ENCODE data around the gene SOX6.

The SOX6 gene

GRCh38 chr11:15969281-15969680 is 387.1 kb downstream of the SOX6 start:
- DNase-seq (ENCODE audit: low read depth in 2 of 3, low spot score in 2 of 3), result no peak

- no peak for DNase-seq (ENCODE audit: low read depth in 2 of 3, low spot score in 2 of 3)
Observed at GRCh38 chr11:15968461-15969130, 387.8 kb downstream of the SOX6 start.

DNA sequence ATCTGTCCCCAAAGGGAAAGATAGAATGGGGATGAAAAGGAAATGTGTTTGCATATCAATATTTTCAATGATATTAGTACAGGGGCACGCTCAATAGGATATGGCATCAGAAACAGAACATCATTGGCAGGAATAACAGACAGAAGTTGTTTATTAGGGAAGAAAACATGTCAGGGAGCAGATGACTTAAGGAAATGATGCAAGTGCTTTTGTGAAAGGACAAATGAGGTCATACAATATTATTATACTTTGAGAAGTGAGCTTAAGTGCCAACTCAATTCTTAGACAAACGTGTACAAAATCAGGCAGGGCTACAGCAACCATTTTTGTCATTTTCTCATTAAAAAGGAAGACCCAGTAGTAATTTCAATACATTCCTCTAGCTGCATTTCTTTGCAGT is 388.4 kb downstream of the SOX6 start:
- DNase-seq (ENCODE audit: low read depth in 2 of 3, low spot score in 2 of 3), result no peak

DNA sequence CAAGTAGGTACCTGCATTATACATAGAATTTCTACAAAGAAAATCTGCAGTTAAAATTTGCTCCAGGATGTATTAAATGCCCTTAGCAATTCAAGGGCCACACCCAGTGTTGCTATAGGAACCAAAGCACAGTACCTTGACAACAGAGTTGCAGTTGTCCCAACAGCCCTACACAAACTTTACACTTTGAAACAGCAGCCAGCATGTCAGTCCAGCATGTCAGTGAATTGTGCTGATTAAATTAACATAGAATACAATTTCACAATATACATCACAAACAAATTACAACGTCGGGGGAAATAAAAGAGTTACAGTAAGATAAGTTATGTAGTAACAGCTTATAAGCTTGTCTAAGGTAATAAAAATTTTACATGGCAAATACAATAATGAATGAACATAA is 389.2 kb downstream of the SOX6 start:
- no peak for DNase-seq (ENCODE audit: low read depth in 2 of 3, low spot score in 2 of 3)

GRCh38 chr11:15965562-15966250 is 390.6 kb downstream of the SOX6 start:
- DNase-seq (ENCODE audit: low read depth in 2 of 3, low spot score in 2 of 3), result no peak

- no peak for DNase-seq (ENCODE audit: low read depth in 2 of 3, low spot score in 2 of 3)
Observed at GRCh38 chr11:15963266-15963665, 393.1 kb downstream of the SOX6 start.

GRCh38 chr11:15958910-15959309 is 397.4 kb downstream of the SOX6 start:
- DNase-seq (ENCODE audit: low read depth in 2 of 3, low spot score in 2 of 3), result no peak

- DNase-seq (ENCODE audit: low read depth in 2 of 3, low spot score in 2 of 3), result no peak
Observed at GRCh38 chr11:15957234-15957633, 399.1 kb downstream of the SOX6 start.

DNA sequence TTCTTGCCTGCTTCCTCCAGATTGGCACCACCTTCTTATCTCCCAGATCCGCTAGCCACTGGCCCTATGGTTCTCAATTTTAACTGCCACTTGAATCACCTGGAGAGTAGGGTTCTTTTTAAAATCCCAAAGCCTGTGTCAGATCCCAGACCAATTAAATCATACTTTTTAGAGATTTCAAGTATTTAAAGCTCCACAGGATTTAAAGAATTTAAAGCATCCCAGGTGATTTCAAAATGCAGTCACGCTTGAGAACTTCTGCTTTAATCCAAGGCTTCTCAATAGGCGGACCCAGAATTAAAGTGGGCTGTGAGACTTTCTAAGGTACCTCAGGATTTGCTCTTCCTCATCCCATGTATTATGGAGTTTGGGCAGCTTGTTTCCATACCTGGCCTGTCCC is 400.0 kb downstream of the SOX6 start:
- DNase-seq (ENCODE audit: low read depth in 2 of 3, low spot score in 2 of 3), result no peak

DNA sequence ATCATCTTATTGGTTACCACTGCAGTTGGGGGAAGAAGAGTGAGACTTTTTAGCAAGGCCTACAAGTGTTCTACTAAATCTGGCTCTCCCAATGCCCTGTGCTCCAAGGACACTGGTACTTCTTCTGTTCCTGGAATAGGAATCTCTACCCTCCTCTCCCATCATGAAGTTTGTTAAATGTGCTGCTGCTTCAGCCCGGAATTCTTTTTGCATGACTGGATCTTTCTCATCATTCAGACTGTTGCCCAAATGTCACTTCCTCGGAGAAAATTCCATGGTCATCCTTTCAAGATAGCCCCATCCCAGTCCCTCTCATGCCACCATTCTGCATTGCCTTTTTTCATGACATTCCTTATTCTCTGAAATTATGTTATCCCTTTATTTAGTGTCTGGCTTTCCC is 400.8 kb downstream of the SOX6 start:
- no peak for DNase-seq (ENCODE audit: low read depth in 2 of 3, low spot score in 2 of 3)

GRCh38 chr11:15947681-15948648 is 408.4 kb downstream of the SOX6 start:
- no peak for DNase-seq (ENCODE audit: low read depth in 2 of 3, low spot score in 2 of 3)

DNA sequence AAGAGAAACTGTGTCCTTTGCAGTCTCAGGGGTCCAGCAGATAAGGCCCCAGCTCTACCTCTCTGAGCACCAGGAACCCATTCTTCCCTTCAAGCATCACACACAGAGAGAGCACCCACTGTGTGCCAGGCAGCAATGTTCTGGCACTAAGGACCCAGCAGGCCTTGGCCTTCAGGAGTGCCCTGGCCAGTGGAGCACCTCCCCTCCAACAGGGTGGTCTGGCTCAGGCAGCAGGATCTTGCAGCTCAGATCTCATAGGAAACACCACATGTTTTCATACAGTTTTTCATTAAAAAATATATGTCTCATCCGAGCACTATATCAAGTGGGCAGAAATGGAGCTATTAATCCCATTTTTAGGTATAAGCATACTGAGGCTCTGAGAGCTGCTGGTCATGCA is 410.6 kb downstream of the SOX6 start:
- DNase-seq (ENCODE audit: low read depth in 2 of 3, low spot score in 2 of 3), result no peak

GRCh38 chr11:15944460-15944859 is 411.9 kb downstream of the SOX6 start:
- no peak for DNase-seq (ENCODE audit: low read depth in 2 of 3, low spot score in 2 of 3)

DNA sequence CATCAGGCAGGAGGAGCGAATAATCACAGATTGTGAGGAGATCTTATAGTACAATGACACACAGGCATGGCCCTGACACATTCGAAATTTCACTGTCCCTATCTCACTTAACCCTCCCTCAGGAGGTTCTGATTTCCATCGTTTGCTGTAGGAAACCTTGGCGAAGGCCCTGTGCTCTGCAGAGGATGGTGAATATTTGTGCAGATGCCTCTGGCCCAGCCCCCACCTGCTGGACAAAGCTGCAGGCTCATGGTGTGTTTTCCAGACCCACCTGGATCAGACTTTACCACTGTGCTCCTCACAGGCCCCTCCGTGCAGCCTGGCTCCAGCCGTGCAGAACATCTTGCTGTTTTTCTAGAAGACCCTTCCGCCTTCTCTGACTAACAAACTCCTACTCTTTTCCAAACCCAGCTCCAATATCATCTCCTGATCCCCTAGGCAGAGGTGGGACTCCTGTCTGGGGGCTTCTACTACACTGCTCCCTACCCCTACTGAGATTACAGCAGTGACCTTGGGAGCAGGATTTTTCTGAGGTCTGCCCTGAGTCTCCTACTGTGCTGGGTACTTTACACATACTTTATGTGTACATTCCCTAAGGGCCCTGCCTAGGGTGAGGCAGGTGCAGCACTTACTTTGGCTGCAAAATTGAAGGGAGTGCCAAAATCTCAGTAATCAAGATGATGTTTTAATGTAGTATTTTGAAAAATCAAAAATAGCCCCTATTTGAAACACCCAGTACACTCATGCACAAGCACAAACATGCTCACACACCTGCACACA is 412.7 kb downstream of the SOX6 start:
- no peak for DNase-seq (ENCODE audit: low read depth in 2 of 3, low spot score in 2 of 3)

- DNase-seq (ENCODE audit: low read depth in 2 of 3, low spot score in 2 of 3), result no peak
Observed at GRCh38 chr11:15942936-15943335, 413.4 kb downstream of the SOX6 start.

- no peak for DNase-seq (ENCODE audit: low read depth in 2 of 3, low spot score in 2 of 3)
Observed at GRCh38 chr11:15942126-15942525, 414.2 kb downstream of the SOX6 start.

DNA sequence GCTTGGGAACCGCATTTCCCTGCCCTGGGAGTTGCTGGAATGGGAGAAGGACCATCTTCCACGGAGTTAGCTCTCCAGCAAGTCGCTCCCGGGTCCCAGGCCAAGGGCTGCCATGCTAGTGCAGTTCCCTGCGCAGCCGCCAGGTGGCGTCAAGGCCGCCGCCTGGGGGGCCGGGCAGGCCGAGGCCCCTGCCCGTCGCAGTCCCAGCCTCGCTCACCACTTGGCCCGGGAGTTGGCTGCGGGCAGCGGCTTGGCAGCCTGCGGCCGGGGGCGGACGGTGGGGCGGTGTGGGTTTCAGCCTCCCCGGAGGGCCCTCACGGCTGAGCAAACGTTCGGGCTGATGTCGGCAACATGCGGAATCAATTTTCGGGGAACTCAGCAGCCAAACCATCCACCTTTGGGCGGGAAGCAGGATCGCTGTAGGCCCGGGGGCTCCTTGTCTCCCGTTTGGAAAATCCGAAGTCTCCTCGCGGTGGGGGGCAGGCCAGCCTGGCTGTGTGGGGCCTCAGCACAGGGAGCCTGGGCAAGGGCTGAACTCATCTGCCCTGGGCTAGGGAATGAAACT is 415.1 kb downstream of the SOX6 start:
- DNase-seq (ENCODE audit: low read depth in 2 of 3, low spot score in 2 of 3), result peak in 2 of 3 experiments; percentile 2 to 9

DNA sequence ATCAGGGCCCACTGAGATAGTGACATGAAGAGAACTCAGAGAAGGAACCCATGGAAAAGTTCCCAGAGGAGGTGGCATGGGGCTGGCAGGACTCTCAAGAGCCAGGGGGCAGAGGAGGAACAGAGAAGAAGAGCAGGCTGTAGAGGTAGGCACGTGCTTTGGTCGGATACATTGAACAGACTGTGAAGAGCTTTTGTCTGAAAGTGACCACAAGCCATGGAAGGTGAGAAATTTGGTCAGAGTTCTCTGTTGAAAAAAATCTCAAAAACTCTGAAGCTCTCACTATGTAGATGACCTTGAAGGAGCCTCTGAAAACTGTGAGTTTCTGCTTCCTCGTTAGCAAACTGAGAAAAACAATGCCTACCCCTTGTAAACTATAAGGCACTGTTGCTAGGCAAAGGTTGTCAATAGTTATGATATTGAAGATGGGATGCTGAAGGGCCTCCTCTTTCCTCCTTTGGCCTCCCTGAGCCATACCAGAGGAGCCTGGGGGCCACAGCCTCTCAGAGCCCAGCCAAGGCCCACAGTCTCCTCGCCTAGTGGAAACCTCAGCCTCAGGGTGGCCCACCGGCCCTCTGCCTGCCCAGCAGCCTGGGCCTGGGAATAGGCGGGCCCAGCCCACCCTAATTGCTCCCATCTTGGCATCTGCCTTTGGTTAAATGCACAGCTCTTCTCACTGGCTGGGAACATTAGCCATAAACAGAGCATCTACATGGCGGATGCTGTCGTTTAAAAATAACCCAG is 415.7 kb downstream of the SOX6 start:
- DNase-seq (ENCODE audit: low read depth in 2 of 3, low spot score in 2 of 3), result no peak

DNA sequence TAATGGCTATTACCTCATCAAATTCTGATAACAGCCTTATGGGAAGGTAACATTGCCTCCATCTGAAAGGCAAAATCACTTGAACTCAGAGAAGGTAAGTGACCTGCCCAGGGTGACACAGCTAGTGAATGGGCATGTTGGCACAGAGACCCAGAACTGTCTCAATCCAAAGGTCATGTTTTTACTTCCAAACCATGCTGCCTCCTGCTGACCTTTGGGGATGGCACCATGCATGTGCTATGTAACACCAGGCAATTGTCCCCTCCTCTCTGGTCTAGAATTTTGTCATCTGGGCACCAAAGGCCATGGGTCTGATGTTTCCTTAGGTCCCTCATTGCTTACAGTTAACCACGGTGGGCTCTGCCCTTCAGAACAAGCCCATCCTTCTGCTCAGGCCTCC is 417.4 kb downstream of the SOX6 start:
- no peak for DNase-seq (ENCODE audit: low read depth in 2 of 3, low spot score in 2 of 3)

- no peak for DNase-seq (ENCODE audit: low read depth in 2 of 3, low spot score in 2 of 3)
Observed at GRCh38 chr11:15938121-15938611, 418.2 kb downstream of the SOX6 start.

Data from activated CD8-positive, alpha-beta memory T cell treated with anti-CD3 and anti-CD28 coated beads for 48 hours (primary cell).